Activated CD4-positive, alpha-beta T cell treated with anti-CD3 and anti-CD28 coated beads, Interleukin-2, amount 50 U/mL, for 1 hour (primary cell): ENCODE results near the gene SIGLECL1.

Experiments used
- DNase-seq: peaks from one replicate; pipeline ENCODE4 v3.0.0-alpha.2; 2020

SIGLECL1 gene

GRCh38 chr19:51297406-51297805 is 46.5 kb downstream of the SIGLECL1 start:
- DNase-seq, result no peak

GRCh38 chr19:51301266-51301665 is 50.4 kb downstream of the SIGLECL1 start:
- no peak for DNase-seq

- DNase-seq, result no peak
These were observed 54.6 kb downstream of the SIGLECL1 start for GRCh38 chr19:51305479-51305878.

GRCh38 chr19:51311351-51312257 is 60.7 kb downstream of the SIGLECL1 start, which contains the start of gene IGLON5:
IGLON5 (plus strand) TSS chr19:51311644; CDS start chr19:51311848, 204 bp downstream.
- DNase-seq, result no peak

GRCh38 chr19:51316688-51317087 is 65.8 kb downstream of the SIGLECL1 start:
- no peak for DNase-seq

DNA sequence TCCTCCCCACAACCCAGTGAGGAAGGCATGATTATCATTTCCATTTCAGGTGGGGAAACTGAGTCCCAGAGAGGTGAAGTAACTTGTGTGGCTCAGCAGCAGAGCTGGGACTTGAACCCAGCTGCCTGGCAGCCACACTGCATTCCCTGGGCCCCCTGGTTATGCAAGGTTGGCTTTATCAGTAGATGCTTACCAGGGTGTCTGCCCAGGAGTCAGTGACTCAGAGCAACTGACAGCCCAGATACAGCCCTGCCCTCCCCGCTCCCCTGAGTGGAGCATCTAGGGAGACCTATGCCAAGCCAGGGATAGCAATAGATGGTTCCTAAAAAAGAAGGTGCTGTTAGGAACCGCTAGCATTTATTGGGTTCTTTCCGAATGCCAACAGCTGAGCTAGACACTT is 66.5 kb downstream of the SIGLECL1 start:
- DNase-seq, result no peak

DNA sequence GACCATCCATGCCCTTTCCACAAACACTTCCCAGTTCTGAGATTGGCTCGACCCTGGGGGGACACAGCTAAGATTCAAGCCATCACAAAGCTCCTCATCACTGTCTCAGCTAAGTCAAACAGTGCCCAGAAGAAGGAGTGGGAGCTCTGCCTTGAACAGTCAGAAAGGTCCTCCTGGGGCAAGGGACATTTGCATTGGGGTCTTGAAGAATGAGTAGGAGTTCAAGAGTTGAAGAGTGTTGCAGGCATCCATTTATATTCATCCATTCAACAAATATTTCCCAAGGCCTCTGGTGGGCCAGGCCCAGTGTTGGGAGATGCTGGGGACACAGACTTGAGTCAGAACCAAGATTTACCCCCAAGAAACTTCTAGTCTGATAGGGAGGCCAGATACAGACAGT is 67.1 kb downstream of the SIGLECL1 start:
- no peak for DNase-seq
